A673 (cell line): ENCODE data around the gene COL28A1. TPM values are rescaled to one million over a fixed set of nuclear protein-coding genes. Genes with fewer than 3 reads are reported as not detected.

ENCODE experiments used
- BruUV-seq: library from RNA; stranded (reverse); fragments of 400-500 nt; replicated peaks from 2 replicates; lab custom pipeline; 2021; lab: Mats Ljungman, UMichigan
- CTCF ChIA-PET: fragments of 300-600 bp; sonication (Branson Sonifier 250); formaldehyde crosslinking; loops from one replicate; lab custom pipeline; 2022; ENCODE audit warnings: antibody characterized with exemption; lab: Charles Lee
- POLR2A ChIA-PET: fragments of 300-600 bp; sonication (Branson Sonifier 250); formaldehyde crosslinking; loops from one replicate; lab custom pipeline; 2022; ENCODE audit warnings: antibody characterized with exemption; ENCODE audit not compliant: low non-redundant PET; lab: Charles Lee
- DNase-seq: peaks from one replicate; pipeline ENCODE4 v3.0.0-alpha.2; 2015; ENCODE audit warnings: low spot score
- H3K27ac ChIP-seq: fragments of 200-600 bp; sonication (generic); 2 replicates; pipeline ENCODE4 v1.5.1; 2016; ENCODE audit warnings: mixed run types, low read depth, mild to moderate bottlenecking, mixed read lengths, antibody characterized with exemption, low read length; ENCODE audit not compliant: poor library complexity, severe bottlenecking
- H3K27me3 ChIP-seq: fragments of 200-600 bp; sonication (generic); replicated peaks from 2 replicates; pipeline ENCODE4 v1.6.1; 2017; ENCODE audit warnings: mixed run types, low read depth, mild to moderate bottlenecking, mixed read lengths, antibody characterized with exemption, low read length; ENCODE audit not compliant: insufficient read depth, poor library complexity
- H3K36me3 ChIP-seq: fragments of 200-600 bp; sonication (generic); 2 replicates; pipeline ENCODE4 v1.6.1; 2016; ENCODE audit warnings: mixed run types, mild to moderate bottlenecking, mixed read lengths, antibody characterized with exemption, low read length; ENCODE audit not compliant: insufficient read depth, poor library complexity, severe bottlenecking
- H3K4me1 ChIP-seq: fragments of 200-600 bp; sonication (generic); 2 replicates; pipeline ENCODE4 v1.6.1; 2017; ENCODE audit warnings: mixed run types, mild to moderate bottlenecking, mixed read lengths, antibody characterized with exemption, low read length; ENCODE audit not compliant: insufficient read depth, poor library complexity, severe bottlenecking
- H3K4me3 ChIP-seq: fragments of 200-600 bp; sonication (generic); 2 replicates; pipeline ENCODE4 v1.5.1; 2016; ENCODE audit warnings: low read depth, mixed run types, mild to moderate bottlenecking, mixed read lengths, low read length; ENCODE audit not compliant: poor library complexity, severe bottlenecking
- H3K9me3 ChIP-seq: fragments of 200-600 bp; sonication (generic); 2 replicates; pipeline ENCODE4 v1.6.1; 2016; ENCODE audit warnings: mixed run types, low read depth, mild to moderate bottlenecking, mixed read lengths, antibody characterized with exemption, low read length; ENCODE audit not compliant: poor library complexity, severe bottlenecking
- CTCF ChIP-seq: fragments of 300-800, 200-600 bp; sonication (generic); conservative IDR thresholded peaks from 2 replicates; pipeline ENCODE4 v1.5.1; 2017; ENCODE audit warnings: low read depth, mild to moderate bottlenecking, antibody characterized with exemption, low read length, moderate library complexity, mixed read lengths
- EZH2 ChIP-seq: fragments of 200-600 bp; sonication (generic); IDR thresholded peaks from 2 replicates; pipeline ENCODE4 v1.6.1; 2017; ENCODE audit warnings: borderline replicate concordance, low read depth, mild to moderate bottlenecking, mixed read lengths, antibody characterized with exemption, low read length; ENCODE audit not compliant: poor library complexity, severe bottlenecking
- intact Hi-C: fragments of 100-400 bp; cut with micrococcal nuclease; formaldehyde crosslinking; loops from one replicate; pipeline ENCODE4 v1.10.0; 2022; ENCODE audit not compliant: unreplicated experiment
- total RNA-seq: library from RNA; stranded (reverse); gene quantifications from 2 replicates; pipeline ENCODE4 v1.2.3, GENCODE V29; 2021

Gene COL28A1
- total RNA-seq, 1 experiment from 2014 or later = 0.34 TPM

- CTCF ChIA-PET = no interaction called here
Observed at GRCh38 chr7:7536396-7537019, 835 bp upstream of the COL28A1 start.

DNA sequence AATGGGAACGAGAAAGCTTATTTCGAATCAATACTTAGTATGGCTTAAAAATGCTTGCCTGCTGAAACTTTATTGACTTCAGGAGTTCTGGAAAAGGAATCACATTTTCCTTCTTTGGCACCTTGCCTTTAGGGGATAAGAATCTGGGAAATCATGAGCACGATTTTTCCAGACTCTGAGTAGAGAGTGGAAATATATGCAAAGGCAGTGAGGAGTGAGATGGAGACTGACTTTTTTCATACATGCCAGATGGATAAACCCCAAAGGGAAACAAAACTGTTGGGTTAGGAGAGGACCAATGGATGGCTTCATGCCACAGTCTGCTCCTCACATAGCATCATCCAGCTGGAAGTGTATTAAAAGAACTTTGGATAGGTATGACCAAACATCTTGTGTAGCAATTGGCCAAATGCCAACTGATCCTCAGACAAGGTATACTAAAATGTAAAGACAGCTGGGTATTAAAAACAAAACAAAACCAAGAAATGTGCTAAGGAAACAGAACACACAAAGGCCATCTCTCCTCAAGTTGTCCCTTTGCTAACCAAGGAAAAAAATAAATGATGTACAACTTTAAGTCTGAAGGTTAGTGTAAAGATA is 1.7 kb downstream of the COL28A1 start:
- no peaks in the 10 kb centered on the region for H3K27me3 ChIP-seq
- intact Hi-C loops = no loop called here
- no peaks in the 10 kb centered on the region for H3K4me1 ChIP-seq
- no peak overlapping the region for H3K27ac ChIP-seq
- no peak overlapping the region for H3K4me3 ChIP-seq
- H3K36me3 ChIP-seq = no peaks in the 10 kb centered on the region
- ChIA-PET POLR2A (no interaction called here), CTCF (no interaction called here)
- no TSS peak for BruUV-seq
- H3K9me3 ChIP-seq = no peaks in the 10 kb centered on the region
- DNase-seq = no peak
- TF ChIP-seq CTCF (no peak), EZH2 (no peak)

More at GRCh38 chr7:7536396-7537019, 835 bp upstream of the COL28A1 start:
- no TSS peak for BruUV-seq
- Histone ChIP-seq H3K9me3 (no peaks in the 10 kb centered on the region), H3K27ac (no peak overlapping the region), H3K27me3 (no peaks in the 10 kb centered on the region), H3K36me3 (no peaks in the 10 kb centered on the region), H3K4me1 (no peaks in the 10 kb centered on the region), H3K4me3 (no peak overlapping the region)
- TF ChIP-seq CTCF (no peak), EZH2 (no peak)
- no peak for DNase-seq
- intact Hi-C loops = no loop called here
- POLR2A ChIA-PET = no interaction called here

GRCh38 chr7:7529328-7529727 is 6.3 kb downstream of the COL28A1 start:
- intact Hi-C loops = no loop called here
- H3K4me3 ChIP-seq = no peak overlapping the region
- no peak for TF ChIP-seq EZH2
- no peak for TF ChIP-seq CTCF
- BruUV-seq = no TSS peak
- no peak overlapping the region for H3K27ac ChIP-seq
- H3K36me3 ChIP-seq = no peaks in the 10 kb centered on the region
- POLR2A ChIA-PET = no interaction called here
- H3K4me1 ChIP-seq = no peaks in the 10 kb centered on the region
- H3K9me3 ChIP-seq = no peaks in the 10 kb centered on the region
- H3K27me3 ChIP-seq = no peaks in the 10 kb centered on the region
- CTCF ChIA-PET = no interaction called here
- no peak for DNase-seq
